Peyer's patch (tissue), 4 donors: ENCODE data around the gene SULT1C3. TPM values are rescaled to one million over a fixed set of nuclear protein-coding genes. Genes with fewer than 3 reads are reported as not detected.
A peak's percentile ranks its signal among the peaks of the same experiment; 100 is the strongest.

Experiments used
- DNase-seq, 3 donors: peaks; one replicate each; pipeline ENCODE4 v3.0.0-alpha.2; 2017 to 2019
- H3K27ac ChIP-seq, 4 donors: fragments of 200-600 bp; sonication (generic); one replicate each; pipeline ENCODE4 v1.5.1; 2016 to 2019
- H3K27me3 ChIP-seq, 2 donors: fragments of 200-600 bp; sonication (generic); one replicate each; pipeline ENCODE4 v1.5.1; 2019
- H3K36me3 ChIP-seq, 3 donors: fragments of 200-600 bp; sonication (generic); one replicate each; pipeline ENCODE4 v1.5.1; 2016 to 2019
- H3K4me1 ChIP-seq, 4 donors: fragments of 200-600 bp; sonication (generic); one replicate each; pipeline ENCODE4 v1.5.1; 2016 to 2019
- H3K4me3 ChIP-seq, 4 donors: fragments of 200-600 bp; sonication (generic); 1 replicate in 3 of 4; 2 replicates in 1 of 4; pipeline ENCODE4 v1.5.1; 2016 to 2019; ENCODE audit warnings: mild to moderate bottlenecking in 1 of 4
- H3K9me3 ChIP-seq, 4 donors: fragments of 200-600 bp; sonication (generic); one replicate each; pipeline ENCODE4 v1.5.1; 2016 to 2019; ENCODE audit warnings: mild to moderate bottlenecking in 1 of 4
- CTCF ChIP-seq, 6 experiments: fragments of 450-650 bp in 4 of 6; fragments of 200-600 bp in 2 of 6; sonication (generic) in 1 of 6; IDR thresholded peaks; one replicate each; pipeline ENCODE4 v1.5.1; 2017 to 2019; ENCODE audit warnings: antibody characterized with exemption in 6 of 6, mild to moderate bottlenecking in 3 of 6, moderate library complexity in 1 of 6
- POLR2A ChIP-seq, 2 donors: fragments of 450-650 bp; IDR thresholded peaks; one replicate each; pipeline ENCODE4 v1.5.1; 2017; ENCODE audit warnings: antibody characterized with exemption in 2 of 2, mild to moderate bottlenecking in 2 of 2, moderate library complexity in 2 of 2
- total RNA-seq, 4 donors: library from RNA; depleted of rRNA; stranded (reverse); fragments of >200 nt; gene quantifications; one replicate each; pipeline ENCODE4 v1.1.0, GENCODE V29; 2016

The SULT1C3 gene
- total RNA-seq, 4 donors from 2014 or later: 7.8 to 14.8 (median 14.7) TPM; not detected in 1

DNA sequence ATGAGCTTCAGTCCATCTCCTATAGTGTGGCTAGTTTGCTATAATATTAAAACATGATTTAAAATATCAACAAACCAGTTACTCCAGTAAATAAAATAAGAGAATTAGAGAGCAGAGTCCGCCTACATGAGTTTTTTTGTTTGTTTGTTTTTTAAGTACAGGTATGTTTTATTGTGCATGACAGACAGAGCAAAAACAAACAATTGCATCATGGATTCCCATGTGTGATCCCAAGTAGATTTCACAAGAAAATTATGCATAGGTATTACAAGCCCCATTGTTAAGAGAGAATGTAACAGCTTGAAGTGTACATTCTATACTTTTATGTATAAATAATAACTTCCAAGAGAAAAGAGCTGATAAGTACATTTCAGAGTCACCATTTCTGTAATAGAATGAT, 21.0 kb downstream of the SULT1C3 start:
- Histone ChIP-seq H3K27me3 (no peaks in the 10 kb centered on the region), H3K9me3 (no peaks in the 10 kb centered on the region), H3K4me1 (peaks cover 0 to under 1% (median 0%) of the 10 kb centered on the region in 4 donors), H3K36me3 (no peaks in the 10 kb centered on the region), H3K27ac (no peak overlapping the region), H3K4me3 (no peak overlapping the region)
- no peak for TF ChIP-seq CTCF (IDR thresholded peaks at IDR 0.05)
- no peak for TF ChIP-seq POLR2A (IDR thresholded peaks at IDR 0.05)
- DNase-seq: no peak

DNA sequence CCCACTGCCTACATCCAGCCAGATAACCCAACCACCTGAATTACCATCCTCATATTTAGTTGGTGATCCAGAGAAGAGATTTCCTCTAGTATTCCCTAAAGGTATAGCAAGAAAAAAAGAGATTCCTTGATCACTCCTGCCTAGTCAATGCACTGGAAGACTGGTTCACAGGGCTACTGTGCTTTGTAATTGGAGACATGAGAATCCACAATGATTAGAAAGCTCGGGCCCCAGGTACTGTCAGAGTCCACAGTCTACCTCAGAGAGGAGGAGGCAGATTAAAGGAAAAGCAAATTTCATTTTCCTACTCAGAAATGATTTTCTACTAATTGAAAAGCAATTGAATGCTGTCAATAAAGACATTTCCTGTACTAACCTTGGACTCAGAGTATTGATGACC, 22.3 kb downstream of the SULT1C3 start:
- TF ChIP-seq POLR2A (IDR thresholded peaks at IDR 0.05) (no peak), CTCF (IDR thresholded peaks at IDR 0.05) (no peak)
- Histone ChIP-seq H3K9me3 (no peaks in the 10 kb centered on the region), H3K36me3 (no peaks in the 10 kb centered on the region), H3K27me3 (no peaks in the 10 kb centered on the region), H3K4me3 (no peak overlapping the region), H3K4me1 (peaks cover 0 to 8% (median 0%) of the 10 kb centered on the region in 4 donors), H3K27ac (no peak overlapping the region)
- DNase-seq: no peak

- peaks cover 0 to 14% (median 0%) of the 10 kb centered on the region in 4 donors for H3K4me1 ChIP-seq
- H3K9me3 ChIP-seq: no peaks in the 10 kb centered on the region
- H3K4me3 ChIP-seq: no peak overlapping the region
- H3K27ac ChIP-seq: no peak overlapping the region
- TF ChIP-seq CTCF (IDR thresholded peaks at IDR 0.05) (no peak), POLR2A (IDR thresholded peaks at IDR 0.05) (no peak)
- H3K36me3 ChIP-seq: no peaks in the 10 kb centered on the region
- no peak for DNase-seq
- H3K27me3 ChIP-seq: no peaks in the 10 kb centered on the region
Measured at GRCh38 chr2:108263401-108263800, 23.6 kb downstream of the SULT1C3 start.

DNA sequence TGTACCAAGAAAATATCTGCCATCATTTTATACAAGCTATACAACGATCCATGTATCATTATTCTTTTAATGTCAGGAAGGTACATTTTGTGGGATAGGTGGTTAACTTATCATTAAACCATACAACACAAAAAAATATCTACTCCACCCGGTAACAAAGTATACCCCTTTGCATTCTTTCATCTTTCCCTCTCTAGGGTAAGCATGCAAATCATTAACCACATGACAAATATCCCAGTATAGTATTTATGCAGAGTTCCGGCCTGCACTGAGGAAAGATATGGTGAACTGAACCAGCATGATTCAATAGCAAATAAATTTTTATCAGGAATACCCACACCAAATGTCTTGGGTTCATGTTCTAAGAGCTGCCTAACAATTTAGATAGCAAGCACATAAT, 26.4 kb downstream of the SULT1C3 start:
- Histone ChIP-seq H3K27ac (peak overlapping the region in 1 of 4 donors; percentile 67), H3K4me3 (no peak overlapping the region), H3K27me3 (no peaks in the 10 kb centered on the region), H3K4me1 (peaks cover 0 to 37% (median 3%) of the 10 kb centered on the region in 4 donors), H3K36me3 (no peaks in the 10 kb centered on the region), H3K9me3 (no peaks in the 10 kb centered on the region)
- DNase-seq: no peak
- TF ChIP-seq CTCF (IDR thresholded peaks at IDR 0.05) (no peak), POLR2A (IDR thresholded peaks at IDR 0.05) (no peak)

DNA sequence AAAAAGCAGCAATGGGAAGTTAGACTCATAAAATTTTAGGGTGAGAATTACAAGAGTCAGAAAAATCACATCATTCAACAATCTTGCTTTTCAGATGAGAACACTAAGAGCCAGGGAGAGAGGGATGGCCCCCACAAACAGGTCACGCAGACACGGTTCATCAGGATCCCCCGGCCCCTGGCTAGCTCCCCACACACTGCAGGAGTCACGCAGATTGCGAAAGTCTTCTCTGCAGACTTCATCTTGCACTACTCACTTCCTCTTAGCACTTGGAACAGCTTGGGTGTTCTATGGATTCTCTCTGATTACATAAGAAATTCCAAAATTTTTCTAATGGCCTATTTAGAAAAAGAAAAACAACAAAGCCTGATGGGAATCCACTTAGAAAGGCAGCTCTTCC, 27.3 kb downstream of the SULT1C3 start:
- TF ChIP-seq POLR2A (IDR thresholded peaks at IDR 0.05) (no peak), CTCF (IDR thresholded peaks at IDR 0.05) (no peak)
- DNase-seq: peak in 1 of 3 donors; percentile 55
- H3K4me1 ChIP-seq: peaks cover 0 to 42% (median 9%) of the 10 kb centered on the region in 4 donors

GRCh38 chr2:108268001-108268400, 28.2 kb downstream of the SULT1C3 start:
- peaks cover 0 to 42% (median 9%) of the 10 kb centered on the region in 4 donors for H3K4me1 ChIP-seq
- no peak for DNase-seq
- H3K27ac ChIP-seq: peak overlapping the region in 3 of 4 donors; percentile 46 to 76 (median 67)
- H3K4me3 ChIP-seq: no peak overlapping the region
- H3K9me3 ChIP-seq: no peaks in the 10 kb centered on the region
- no peak for TF ChIP-seq CTCF (IDR thresholded peaks at IDR 0.05)
- no peak for TF ChIP-seq POLR2A (IDR thresholded peaks at IDR 0.05)
- no peaks in the 10 kb centered on the region for H3K27me3 ChIP-seq
- H3K36me3 ChIP-seq: no peaks in the 10 kb centered on the region

More for the DNA sequence above, 27.3 kb downstream of the SULT1C3 start:
- Histone ChIP-seq H3K4me3 (no peak overlapping the region), H3K27ac (peak overlapping the region; percentile 46 to 76 (median 59)), H3K27me3 (no peaks in the 10 kb centered on the region), H3K36me3 (no peaks in the 10 kb centered on the region), H3K9me3 (no peaks in the 10 kb centered on the region)
